AG09319 (cell line): ENCODE data around the gene AKIP1.

Source experiments
- DNase-seq: peaks from one replicate; pipeline ENCODE4 v3.0.0-alpha.2; 2010; ENCODE audit warnings: low read depth; ENCODE audit errors: extremely low read depth
- TF ChIP-seq, protein P1 (sequence below): IDR thresholded peaks from 2 replicates; pipeline ENCODE4 v1.5.1; 2011; ENCODE audit warnings: low read depth, mild to moderate bottlenecking, inconsistent platforms, low read length, moderate library complexity

Gene AKIP1

DNA sequence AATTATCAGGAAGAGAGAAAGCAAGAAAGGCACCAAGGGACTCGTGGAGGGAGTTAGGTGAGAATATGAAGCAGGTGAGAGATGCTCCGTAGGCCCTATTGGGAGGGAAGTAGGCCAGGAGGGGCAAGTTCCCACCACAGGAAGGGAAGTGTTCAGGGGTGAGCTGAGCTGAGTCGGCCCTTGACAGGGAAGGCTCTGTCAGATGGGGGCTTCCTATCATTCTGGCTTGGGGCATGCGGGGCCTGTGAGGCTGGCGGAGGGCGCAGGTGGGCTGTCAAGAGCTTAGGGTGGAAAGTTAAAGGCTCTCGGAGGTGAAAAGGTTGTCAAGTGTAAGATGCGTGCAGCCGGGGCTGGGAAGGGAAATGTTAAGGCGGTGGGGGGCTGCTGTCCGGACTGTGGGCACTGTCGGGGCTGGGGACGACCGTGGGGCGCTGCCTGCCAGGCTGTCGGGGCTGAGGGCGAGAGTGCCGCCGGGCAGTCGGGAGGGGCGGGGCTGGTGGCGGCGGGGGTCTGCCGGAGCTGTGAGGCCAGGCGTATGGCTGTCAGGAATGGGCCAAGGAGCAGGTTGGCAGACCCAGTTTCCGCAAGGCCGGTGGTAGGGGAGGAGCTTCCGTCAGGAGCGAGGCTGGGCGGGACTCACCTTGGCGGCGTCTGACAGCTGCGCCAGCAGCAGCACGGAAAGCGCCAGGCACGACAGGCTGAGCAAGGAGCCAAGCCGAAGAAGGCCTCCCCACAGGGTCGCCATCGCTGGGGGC is 52.8 kb downstream of the AKIP1 start:
- TF ChIP-seq, protein P1, sequence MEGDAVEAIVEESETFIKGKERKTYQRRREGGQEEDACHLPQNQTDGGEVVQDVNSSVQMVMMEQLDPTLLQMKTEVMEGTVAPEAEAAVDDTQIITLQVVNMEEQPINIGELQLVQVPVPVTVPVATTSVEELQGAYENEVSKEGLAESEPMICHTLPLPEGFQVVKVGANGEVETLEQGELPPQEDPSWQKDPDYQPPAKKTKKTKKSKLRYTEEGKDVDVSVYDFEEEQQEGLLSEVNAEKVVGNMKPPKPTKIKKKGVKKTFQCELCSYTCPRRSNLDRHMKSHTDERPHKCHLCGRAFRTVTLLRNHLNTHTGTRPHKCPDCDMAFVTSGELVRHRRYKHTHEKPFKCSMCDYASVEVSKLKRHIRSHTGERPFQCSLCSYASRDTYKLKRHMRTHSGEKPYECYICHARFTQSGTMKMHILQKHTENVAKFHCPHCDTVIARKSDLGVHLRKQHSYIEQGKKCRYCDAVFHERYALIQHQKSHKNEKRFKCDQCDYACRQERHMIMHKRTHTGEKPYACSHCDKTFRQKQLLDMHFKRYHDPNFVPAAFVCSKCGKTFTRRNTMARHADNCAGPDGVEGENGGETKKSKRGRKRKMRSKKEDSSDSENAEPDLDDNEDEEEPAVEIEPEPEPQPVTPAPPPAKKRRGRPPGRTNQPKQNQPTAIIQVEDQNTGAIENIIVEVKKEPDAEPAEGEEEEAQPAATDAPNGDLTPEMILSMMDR = no peak
- DNase-seq = no peak

DNA sequence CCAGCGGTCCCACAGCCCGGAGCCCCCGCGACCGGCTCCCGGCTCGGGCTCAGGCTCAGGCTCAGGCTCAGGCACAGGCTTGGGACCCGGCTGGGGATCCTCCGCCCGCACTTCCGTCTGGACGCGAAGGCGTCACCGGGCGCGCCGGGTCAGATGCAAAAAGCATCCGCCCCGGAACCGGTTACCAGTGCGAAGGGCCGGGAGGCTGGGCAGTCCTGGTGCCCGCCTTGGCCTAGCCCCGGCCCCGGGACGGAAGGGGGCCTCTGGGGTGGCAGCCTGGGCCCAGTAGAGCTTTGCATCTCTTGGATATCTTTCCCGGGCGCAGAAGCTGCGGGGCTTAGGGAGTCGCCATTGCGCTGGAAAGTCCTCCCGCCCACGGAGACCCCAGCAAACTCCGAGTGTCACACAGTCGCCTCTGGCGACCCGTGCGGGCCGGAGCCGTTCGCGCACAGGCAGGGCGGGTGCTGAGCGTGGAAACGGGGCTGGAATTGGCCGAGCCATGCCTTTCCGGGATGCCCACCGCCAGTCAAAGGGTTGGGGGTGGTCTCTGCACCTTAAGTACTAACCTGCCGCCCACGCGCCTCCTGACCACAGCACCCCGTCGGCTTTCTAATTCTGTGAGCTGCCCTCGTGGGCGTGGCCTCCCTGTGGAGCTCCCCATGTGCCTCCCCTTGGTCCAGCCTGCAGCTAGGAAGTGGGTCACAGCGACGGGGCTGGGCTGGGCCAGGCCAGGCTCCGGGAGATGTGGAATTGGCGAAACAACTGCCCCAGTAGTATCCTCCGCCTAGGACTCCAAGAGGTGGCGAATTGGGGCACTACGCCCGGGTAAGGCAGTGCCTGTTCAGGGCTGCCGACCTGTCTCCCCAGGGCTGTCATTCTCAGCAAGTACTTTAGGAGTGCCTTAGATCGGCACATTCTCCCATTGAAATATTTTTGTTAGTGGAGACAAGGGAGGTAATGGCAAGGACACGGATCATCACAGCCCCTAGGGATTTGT is 53.6 kb downstream of the AKIP1 start, which contains the start of gene TMEM9B:
TSS of gene TMEM9B (minus strand) at position 119 of the 997 bp plus-strand sequence. CDS start 129 bp downstream, outside the sequence.
- DNase-seq = peak; percentile 62
- TF ChIP-seq, protein P1 = no peak

DNA sequence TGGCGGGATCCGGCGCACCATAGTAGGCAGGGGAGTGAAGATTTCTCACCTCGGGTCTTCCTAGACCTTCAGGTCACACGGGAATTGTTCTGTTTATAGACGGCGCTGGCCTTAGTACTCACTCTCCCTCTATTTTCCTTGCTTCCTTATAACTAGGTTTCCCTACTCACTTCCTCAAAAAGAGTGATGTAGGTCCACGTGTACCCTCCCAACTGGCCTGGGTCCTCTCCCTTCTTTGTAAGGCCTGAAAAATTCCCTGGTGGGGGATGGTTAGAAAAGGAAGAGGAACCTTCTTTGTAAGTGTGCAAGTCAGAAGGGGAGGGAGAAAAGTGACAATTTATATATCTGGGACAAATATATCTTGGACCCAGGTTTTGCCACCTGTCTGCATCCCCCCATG is 56.2 kb downstream of the AKIP1 start:
- DNase-seq = no peak
- TF ChIP-seq, protein P1 = no peak
